Endothelial cell of umbilical vein (primary cell): Measurements from ENCODE around the gene PPP1R15B. TPM values are rescaled to one million over a fixed set of nuclear protein-coding genes. Genes with fewer than 3 reads are reported as not detected.

Source experiments
- BruUV-seq: library from RNA; stranded (reverse); fragments of 400-500 nt; replicated peaks from 2 replicates; lab custom pipeline; 2021; lab: Mats Ljungman, UMichigan
- CTCF ChIA-PET: fragments of 300-600, 350-600 bp; sonication (Branson Sonifier 250); formaldehyde crosslinking; loops from one replicate; lab custom pipeline; 2021; ENCODE audit warnings: antibody characterized with exemption, inconsistent platforms; lab: Charles Lee
- POLR2A ChIA-PET: fragments of 300-600, 350-600 bp; sonication (Branson Sonifier 250); formaldehyde crosslinking; loops from one replicate; lab custom pipeline; 2021; ENCODE audit warnings: antibody characterized with exemption, inconsistent platforms; lab: Charles Lee
- DNase-seq: peaks from one replicate; pipeline ENCODE4 v3.0.0-alpha.2; 2011; ENCODE audit warnings: low read depth, low spot score
- FAIRE-seq: peaks from 2 replicates; lab custom pipeline; 2011; peaks lifted over from hg19 to GRCh38; lab: Jason Lieb, UNC
- H2AFZ ChIP-seq: 2 replicates; pipeline ENCODE4 v1.6.0; 2012; ENCODE audit warnings: low read depth, low read length, control low read depth, inconsistent platforms
- H3K27ac ChIP-seq: 2 replicates; pipeline ENCODE4 v1.5.1; 2011; ENCODE audit warnings: low read depth, mild to moderate bottlenecking, control low read depth, low read length, moderate library complexity; ENCODE audit not compliant: insufficient read depth
- H3K27me3 ChIP-seq, 2 experiments: 2 replicates each; pipeline versions ENCODE4 v1.6.0 to v1.6.1; 2011; ENCODE audit warnings: low read length in 2 of 2, mixed read lengths in 1 of 2; ENCODE audit not compliant: control insufficient read depth in 2 of 2, insufficient read depth in 2 of 2
- H3K36me3 ChIP-seq, 2 experiments: 2 replicates in 1 of 2; 3 replicates in 1 of 2; pipeline ENCODE4 v1.5.1; 2011; ENCODE audit warnings: low read length in 2 of 2, mild to moderate bottlenecking in 1 of 2, moderate library complexity in 1 of 2; ENCODE audit not compliant: control insufficient read depth in 2 of 2, insufficient read depth in 2 of 2; ENCODE audit errors: extremely low read depth in 1 of 2
- H3K4me1 ChIP-seq: 3 replicates; pipeline ENCODE4 v1.5.1; 2011; ENCODE audit warnings: mild to moderate bottlenecking, low read length; ENCODE audit not compliant: control insufficient read depth, insufficient read depth; ENCODE audit errors: extremely low read depth
- H3K4me2 ChIP-seq: 2 replicates; pipeline ENCODE4 v1.6.1; 2011; ENCODE audit warnings: low read length, control low read depth, mixed read lengths; ENCODE audit not compliant: insufficient read depth
- H3K4me3 ChIP-seq, 3 experiments: fragments of 200-600 bp in 1 of 3; sonication (generic), shearing (Covaris generic) in 1 of 3; replicated peaks in 1 of 3; 2 replicates each; pipeline ENCODE4 v1.5.1; 2011 to 2016; ENCODE audit warnings: control low read depth in 3 of 3, low read length in 3 of 3, mild to moderate bottlenecking in 2 of 3, inconsistent platforms in 1 of 3, low read depth in 1 of 3, moderate library complexity in 1 of 3; ENCODE audit not compliant: insufficient read depth in 1 of 3
- H3K79me2 ChIP-seq: 2 replicates; pipeline ENCODE4 v1.6.0; 2012; ENCODE audit warnings: low read length, inconsistent platforms; ENCODE audit not compliant: control insufficient read depth, insufficient read depth
- H3K9ac ChIP-seq: replicated peaks from 2 replicates; pipeline ENCODE3; 2011; ENCODE audit warnings: low read length, control low read depth; ENCODE audit not compliant: insufficient read depth; ENCODE audit errors: extremely low read depth
- H3K9me1 ChIP-seq: replicated peaks from 3 replicates; pipeline ENCODE4 v1.6.0; 2011; ENCODE audit warnings: mild to moderate bottlenecking, low read length; ENCODE audit not compliant: control insufficient read depth, insufficient read depth; ENCODE audit errors: extremely low read depth
- H3K9me3 ChIP-seq: replicated peaks from 2 replicates; pipeline ENCODE4 v1.5.1; 2012; ENCODE audit warnings: low read length, inconsistent platforms; ENCODE audit not compliant: control insufficient read depth, insufficient read depth
- H4K20me1 ChIP-seq: replicated peaks from 2 replicates; pipeline ENCODE3; 2011; ENCODE audit warnings: mild to moderate bottlenecking, low read length; ENCODE audit not compliant: control insufficient read depth, insufficient read depth; ENCODE audit errors: extremely low read depth
- EZH2 ChIP-seq: IDR thresholded peaks from 2 replicates; pipeline ENCODE4 v1.6.1; 2012; ENCODE audit warnings: borderline replicate concordance, low read depth, mild to moderate bottlenecking, moderate library complexity, low read length, inconsistent platforms; ENCODE audit not compliant: severe bottlenecking
- FOS ChIP-seq: IDR thresholded peaks from 2 replicates; pipeline ENCODE4 v1.6.1; 2011; ENCODE audit warnings: mild to moderate bottlenecking, low read length, moderate library complexity, borderline replicate concordance; ENCODE audit not compliant: insufficient read depth
- GATA2 ChIP-seq: IDR thresholded peaks from 2 replicates; pipeline ENCODE4 v1.7.0; 2011; ENCODE audit warnings: low read depth, mild to moderate bottlenecking, moderate library complexity, mixed read lengths, low read length; ENCODE audit not compliant: insufficient read length, insufficient read depth
- JUN ChIP-seq: IDR thresholded peaks from 2 replicates; pipeline ENCODE4 v1.6.1; 2011; ENCODE audit warnings: borderline replicate concordance, low read depth; ENCODE audit not compliant: insufficient read length, insufficient read depth
- POLR2AphosphoS5 ChIP-seq: IDR thresholded peaks from 2 replicates; pipeline ENCODE4 v1.6.1; 2012; ENCODE audit warnings: low read depth, mild to moderate bottlenecking, control low read depth, low read length, moderate library complexity; ENCODE audit not compliant: insufficient read depth
- dilution Hi-C: fragments of 300-500 bp; cut with MboI; formaldehyde crosslinking; loops from one replicate; pipeline ENCODE4 v1.15.0; 2019; ENCODE audit warnings: low sequenced_read_pairs; ENCODE audit not compliant: extremely low pct_ligation_motif_present
- intact Hi-C: fragments of 100-400 bp; cut with micrococcal nuclease; formaldehyde crosslinking; loops from one replicate; pipeline ENCODE4 v1.10.0; 2022
- polyA plus RNA-seq, 4 experiments: library from polyadenylated mRNA; depleted of rRNA in 3 of 4; stranded (reverse) in 3 of 4; unstranded in 1 of 4; fragments of >200 nt; gene quantifications; 2 replicates each; pipeline versions ENCODE4 v1.2.1 to v1.2.3, GENCODE V29; 2011 to 2012; ENCODE audit warnings: missing spikeins in 1 of 4
- total RNA-seq: library from RNA; stranded (reverse); gene quantifications from 2 replicates; pipeline ENCODE4 v1.2.3, GENCODE V29; 2021
- TF ChIP-seq, protein P1 (sequence below): IDR thresholded peaks from 2 replicates; pipeline ENCODE4 v1.6.1; 2011; ENCODE audit not compliant: insufficient read depth, insufficient read length

The PPP1R15B gene
- total and polyA plus RNA-seq, 2 donors (not counting 3 experiments of a cell fraction or from before 2014, with no cell fraction given): 16.8 to 39.8 TPM

- Histone ChIP-seq H3K4me2 (peak overlapping the region; percentile 71), H3K79me2 (no peaks in the 10 kb centered on the region), H3K27ac (peak overlapping the region; percentile 84), H3K9me1 (no peaks in the 10 kb centered on the region), H2AFZ (no peak overlapping the region), H3K36me3 (peaks cover 0 to 4% of the 10 kb centered on the region in 2 experiments), H3K9ac (peak overlapping the region; percentile 54), H3K4me1 (peaks cover 26% of the 10 kb centered on the region), H3K27me3 (no peaks in the 10 kb centered on the region), H3K9me3 (no peaks in the 10 kb centered on the region), H3K4me3 (peak overlapping the region in 1 of 3 experiments; percentile 31), H4K20me1 (no peaks in the 10 kb centered on the region)
- DNase-seq (peak; percentile 95), FAIRE-seq (peak; percentile 95)
- no TSS peak for BruUV-seq
- ChIA-PET CTCF (interaction anchor here (0.8 to 2.2 kb wide), 13 partner anchors 9 to 159 kb away, joined by 3 to 46 read pairs (median 4); no protein-coding TSS in a partner anchor), POLR2A (interaction anchor here (0.9 kb wide), 1 partner anchor 77 kb away, joined by 3 read pairs; the partner anchor contains the start of gene PIK3C2B)
- intact Hi-C loops: loop anchor here (1.0 to 2.0 kb wide), 3 partner anchors 14 to 44 kb away; no protein-coding TSS in a partner anchor
- dilution Hi-C loops: no loop called here
- TF ChIP-seq POLR2AphosphoS5 (peak; percentile 79), EZH2 (no peak), JUN (peak; percentile 82), GATA2 (peak; percentile 99), FOS (peak; percentile 89)
- TF ChIP-seq, protein P1, sequence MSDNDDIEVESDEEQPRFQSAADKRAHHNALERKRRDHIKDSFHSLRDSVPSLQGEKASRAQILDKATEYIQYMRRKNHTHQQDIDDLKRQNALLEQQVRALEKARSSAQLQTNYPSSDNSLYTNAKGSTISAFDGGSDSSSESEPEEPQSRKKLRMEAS: no peak
Observed at GRCh38 chr1:204417074-204417997, 5.7 kb upstream of the PPP1R15B start.
